Hematopoietic multipotent progenitor cell treated with erythropoietin and hydrocortisone succinate and interleukin-3 and kit ligand, for 4 days (in vitro differentiated cells): ENCODE results near the gene SEMA3A.
"Not testable (repeated sequence)": the region's sequence is repeated elsewhere in the genome, so short reads cannot be mapped to it uniquely, and the experiment has no call there.

Source experiments
- DNase-seq: peaks from one replicate; pipeline ENCODE4 v3.0.0-alpha.2; 2015

Gene SEMA3A

GRCh38 chr7:84150370-84150769, 44.2 kb downstream of the SEMA3A start:
- not testable (repeated sequence) for DNase-seq

- no peak for DNase-seq
These were observed 45.0 kb downstream of the SEMA3A start for GRCh38 chr7:84149573-84149972.

- DNase-seq: no peak
These were observed 48.7 kb downstream of the SEMA3A start for GRCh38 chr7:84145892-84146291.

DNA sequence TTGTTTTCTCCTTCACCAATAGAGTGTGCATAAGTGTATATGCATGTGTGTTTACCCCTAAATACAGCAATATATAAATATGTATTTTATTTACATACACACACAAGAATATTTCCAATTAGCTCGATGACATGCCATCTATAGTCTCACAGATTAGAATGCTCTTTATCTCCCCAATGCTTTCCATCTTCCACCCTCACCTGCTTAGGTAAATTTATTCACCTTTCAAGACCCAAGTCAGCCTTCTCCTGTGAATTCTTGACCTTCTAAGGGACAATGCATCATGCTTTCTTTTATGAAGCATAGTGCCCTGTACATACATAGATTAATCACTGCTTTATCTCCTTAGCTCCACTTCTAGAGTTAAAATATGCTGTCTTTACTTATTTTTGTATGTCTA, 49.7 kb downstream of the SEMA3A start:
- no peak for DNase-seq

- DNase-seq: peak; percentile 3
These were observed 50.1 kb downstream of the SEMA3A start for GRCh38 chr7:84144480-84144879.

DNA sequence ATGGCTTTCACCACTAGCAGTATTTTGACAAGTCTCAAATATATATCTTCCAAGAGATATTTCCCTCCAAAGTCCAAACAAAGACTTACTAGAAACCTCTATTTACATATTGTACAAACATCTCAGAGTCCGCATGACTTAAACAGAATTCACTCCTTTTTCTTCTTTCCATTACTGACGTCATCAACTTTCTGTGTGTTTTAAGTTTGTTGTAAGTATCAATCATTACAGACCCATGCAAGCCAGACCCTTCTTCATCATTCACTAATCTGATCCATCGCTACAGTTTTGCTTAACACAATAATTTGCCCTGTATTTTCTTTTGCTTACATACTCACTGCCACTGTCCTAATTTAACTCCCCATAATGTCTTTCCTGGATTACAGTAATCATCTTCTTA, 51.9 kb downstream of the SEMA3A start:
- DNase-seq: no peak

- no peak for DNase-seq
These were observed 54.4 kb downstream of the SEMA3A start for GRCh38 chr7:84139986-84140729.

DNA sequence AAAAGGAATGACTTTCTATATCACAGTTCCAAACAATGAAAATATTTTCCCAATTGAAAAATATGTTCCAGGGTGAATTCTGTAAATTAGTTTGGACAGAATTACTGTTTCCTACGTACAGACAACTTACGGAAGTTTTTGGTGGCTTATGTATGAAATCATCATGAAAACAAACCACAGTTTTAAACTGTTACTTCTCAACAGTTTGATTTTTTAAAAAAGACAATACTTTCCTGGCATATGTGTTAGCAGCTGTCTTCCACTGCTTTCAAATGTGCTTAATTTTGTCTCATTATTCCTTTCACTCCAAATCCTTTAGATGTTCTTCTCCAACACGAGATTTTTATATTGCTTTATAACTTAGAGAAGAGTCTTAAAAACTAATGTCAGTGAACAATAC, 56.2 kb downstream of the SEMA3A start:
- no peak for DNase-seq

DNA sequence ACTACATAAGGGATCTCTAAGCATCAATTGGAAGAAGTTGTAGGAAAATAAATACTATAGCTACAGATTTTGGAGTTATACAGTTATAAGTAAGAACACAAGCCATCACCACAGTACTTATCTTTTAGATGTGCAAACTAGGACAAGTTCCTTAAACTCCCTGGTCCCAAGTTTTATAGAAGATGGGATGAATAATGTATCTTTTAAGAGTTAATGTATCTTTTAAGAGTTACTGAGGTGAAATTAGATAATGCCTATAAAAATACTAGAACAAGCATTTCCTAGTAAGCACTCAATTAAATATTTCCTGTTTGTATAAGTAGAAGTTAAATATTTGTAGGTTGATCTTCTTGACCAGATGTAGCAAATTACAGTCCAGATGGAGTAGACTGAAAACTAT, 56.8 kb downstream of the SEMA3A start:
- no peak for DNase-seq

DNA sequence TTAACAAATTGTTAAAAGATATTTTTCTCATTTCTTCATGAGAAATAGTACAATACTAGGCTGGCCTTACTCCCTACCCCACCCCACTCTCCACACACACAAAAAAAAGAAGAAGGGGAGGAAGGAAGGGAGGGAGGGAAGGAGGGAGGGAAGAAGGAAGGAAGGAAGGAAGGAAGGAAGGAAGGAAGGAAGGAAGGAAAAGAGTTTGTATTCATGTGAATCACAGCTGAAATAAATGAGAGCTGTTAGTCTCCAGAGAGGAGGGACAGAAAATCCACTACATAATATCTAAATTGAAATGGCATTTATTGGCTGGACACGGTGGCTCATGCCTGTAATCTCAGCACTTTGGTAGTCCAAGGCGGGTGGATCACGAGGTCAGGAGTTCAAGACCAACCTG, 57.8 kb downstream of the SEMA3A start:
- DNase-seq: no peak

DNA sequence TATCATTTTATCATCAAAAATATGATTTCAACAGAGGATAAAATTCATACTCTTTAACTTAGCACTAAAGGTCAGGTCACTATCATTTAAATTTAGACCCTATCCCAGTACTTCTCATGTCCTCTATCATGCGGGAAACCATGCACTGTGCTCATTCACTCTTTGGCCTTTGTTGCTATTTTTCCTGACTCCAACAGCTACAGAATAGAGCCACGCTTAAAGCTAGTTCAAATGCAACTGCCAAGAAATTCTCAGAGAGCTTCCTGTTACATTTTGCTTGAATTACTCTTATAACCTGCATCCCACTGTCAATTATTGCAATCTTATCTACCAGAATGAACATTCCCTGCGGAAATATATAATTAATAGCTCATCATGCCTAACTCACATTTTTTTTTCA, 58.3 kb downstream of the SEMA3A start:
- DNase-seq: no peak

DNA sequence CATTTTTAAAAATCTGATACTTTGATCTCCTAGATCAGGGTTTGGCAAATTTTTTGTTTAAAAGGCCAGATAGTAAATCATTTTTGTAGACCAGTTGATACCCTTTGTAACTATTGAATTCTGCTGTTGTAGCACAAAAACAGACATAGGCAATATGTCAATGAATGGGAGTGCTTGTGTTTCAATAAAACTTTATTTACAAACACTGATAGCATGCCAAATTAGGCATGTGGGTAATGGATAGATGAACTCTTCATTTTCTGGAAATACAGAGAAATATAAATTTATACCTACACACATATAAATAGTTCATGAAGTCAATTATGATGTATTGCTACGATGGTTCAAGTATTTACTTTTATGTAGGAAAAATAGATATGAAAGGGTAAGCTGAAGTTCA, 60.4 kb downstream of the SEMA3A start:
- DNase-seq: no peak

DNA sequence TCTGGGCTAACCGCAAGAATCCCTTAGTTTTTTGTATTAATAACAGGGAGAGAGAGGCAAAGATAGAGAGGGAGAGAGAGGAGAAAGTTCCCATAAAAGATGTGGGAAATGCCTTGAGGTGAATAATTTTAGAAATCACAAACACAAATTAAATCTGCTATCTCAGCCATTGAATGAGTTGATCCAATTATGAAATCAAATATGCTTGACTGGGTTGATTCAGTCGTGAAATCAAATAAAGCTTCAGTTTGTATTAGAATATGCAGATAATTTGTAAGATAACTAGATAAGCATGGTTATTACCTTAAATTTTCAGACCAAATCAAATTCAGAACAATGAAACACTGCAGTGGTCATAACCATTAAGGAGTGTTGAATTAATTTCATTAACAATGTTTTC, 68.9 kb downstream of the SEMA3A start:
- DNase-seq: no peak

GRCh38 chr7:84123965-84124547, 70.5 kb downstream of the SEMA3A start:
- DNase-seq: no peak

- no peak for DNase-seq
These were observed 71.8 kb downstream of the SEMA3A start for GRCh38 chr7:84122582-84123360.

DNA sequence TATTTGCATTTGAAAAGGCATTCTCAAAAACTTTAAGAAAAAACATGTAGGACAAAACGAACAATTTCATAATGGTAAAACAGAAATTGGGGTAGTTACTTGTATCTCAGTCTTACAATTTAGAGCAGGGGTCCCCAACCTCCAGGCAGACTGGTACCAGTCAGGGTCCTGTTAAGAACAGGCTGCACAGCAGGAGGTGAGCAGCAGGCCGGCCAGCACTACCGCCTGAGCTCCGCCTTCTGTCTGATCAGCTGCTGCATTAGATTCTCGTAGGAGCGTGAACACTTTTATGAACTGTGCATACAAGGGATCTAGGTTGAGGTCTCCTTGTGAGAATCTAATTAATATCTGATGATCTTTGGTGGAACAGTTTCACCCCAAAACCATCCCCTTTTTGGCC, 77.3 kb downstream of the SEMA3A start:
- no peak for DNase-seq

DNA sequence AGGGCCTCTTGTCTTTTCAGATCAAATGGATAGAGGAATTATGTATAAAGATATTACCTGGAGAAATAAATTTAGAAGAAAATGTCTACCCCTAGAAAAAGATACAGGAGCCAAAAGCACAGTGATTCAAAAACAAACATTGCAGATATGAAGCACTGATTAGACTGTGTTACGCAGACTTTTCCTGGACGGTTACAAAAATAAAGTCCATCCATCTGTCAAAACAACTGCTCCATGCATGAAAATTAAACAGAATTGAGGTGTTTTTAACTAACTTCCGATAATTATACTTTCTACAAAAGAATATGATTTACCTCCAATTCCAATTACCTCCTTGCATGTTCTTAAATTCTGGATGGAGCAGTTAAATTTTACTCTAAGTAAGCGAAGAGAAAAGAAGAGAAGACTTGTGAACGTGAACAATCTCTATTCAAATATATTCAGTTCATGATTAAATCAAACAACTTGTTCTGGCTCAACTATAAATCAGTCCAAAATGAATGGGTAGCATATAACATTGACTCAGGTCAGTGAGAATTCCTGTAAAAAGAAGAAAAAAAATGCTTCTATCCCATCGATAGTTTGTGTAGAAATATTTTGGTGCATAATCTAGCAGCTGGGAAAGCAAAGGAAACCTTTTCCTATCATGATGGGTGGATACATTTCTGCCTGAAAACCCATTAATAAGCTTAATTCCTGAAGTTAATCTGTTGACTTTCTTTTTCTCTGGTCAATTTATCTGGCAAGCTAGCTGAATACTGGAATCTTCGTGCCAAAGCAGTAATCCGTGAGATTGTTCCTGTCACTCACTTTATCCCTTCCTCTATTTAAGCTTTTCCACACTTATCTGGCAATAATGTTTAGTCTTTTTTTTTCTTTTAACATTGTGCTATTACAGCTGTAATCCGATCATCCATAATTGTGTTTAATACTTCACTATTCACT, 80.4 kb downstream of the SEMA3A start:
- DNase-seq: no peak

DNA sequence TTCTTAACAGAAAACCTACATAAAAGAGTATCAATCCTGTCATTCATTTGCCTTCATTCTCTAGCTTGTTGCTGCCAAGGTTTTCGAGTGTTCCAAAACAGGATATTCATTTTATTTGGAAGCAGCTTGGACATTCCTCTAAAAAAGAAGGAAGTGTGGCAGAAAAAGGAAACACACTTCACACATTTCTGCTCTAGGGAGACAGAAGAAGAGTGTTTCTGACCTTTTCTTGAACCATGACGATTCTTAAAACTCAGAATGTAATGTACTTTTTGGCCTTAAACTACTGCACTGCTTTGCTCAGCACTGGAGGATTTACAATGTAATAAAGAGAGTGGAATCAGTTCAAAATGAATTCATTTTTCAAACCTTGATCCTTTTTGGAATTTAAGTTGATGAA, 81.3 kb downstream of the SEMA3A start:
- no peak for DNase-seq

DNA sequence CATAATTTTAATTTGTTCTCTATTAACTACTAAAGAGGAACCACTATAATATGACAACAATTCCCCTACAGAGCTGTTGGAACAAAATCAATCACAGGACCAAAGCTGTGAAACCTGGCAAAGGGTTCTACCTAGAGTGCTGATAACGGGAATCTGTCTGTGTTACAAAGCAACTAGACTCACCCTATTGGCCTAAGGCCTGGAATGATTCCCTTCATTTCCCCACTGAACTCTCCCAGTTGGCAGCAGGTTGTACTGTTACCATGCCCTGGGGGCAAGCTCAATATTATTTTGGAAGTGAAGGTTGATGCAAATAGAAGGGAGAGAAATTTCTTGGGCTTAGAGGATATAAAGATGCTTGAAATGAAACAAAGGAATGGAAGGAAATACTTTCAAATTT, 81.8 kb downstream of the SEMA3A start:
- DNase-seq: no peak

GRCh38 chr7:84111842-84112241, 82.7 kb downstream of the SEMA3A start:
- no peak for DNase-seq

DNA sequence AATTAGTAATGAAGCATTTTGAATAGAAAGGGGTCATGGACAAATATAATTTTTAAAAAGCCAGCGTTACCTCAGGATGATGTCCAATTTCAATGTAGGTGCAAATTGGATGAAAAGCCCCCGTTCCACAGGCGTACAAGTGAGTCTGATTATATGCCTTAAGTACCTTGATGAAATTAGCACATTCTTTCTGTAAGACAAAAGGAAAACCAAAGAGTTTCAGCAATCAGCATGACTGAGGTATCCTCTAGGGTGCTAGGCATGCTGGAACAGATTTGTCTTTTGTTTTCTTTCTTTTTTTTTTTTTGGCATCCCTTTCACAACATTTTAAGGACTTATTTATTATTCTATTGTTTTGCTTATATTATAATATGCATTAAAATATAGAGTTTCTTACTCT, 84.2 kb downstream of the SEMA3A start:
- DNase-seq: no peak

DNA sequence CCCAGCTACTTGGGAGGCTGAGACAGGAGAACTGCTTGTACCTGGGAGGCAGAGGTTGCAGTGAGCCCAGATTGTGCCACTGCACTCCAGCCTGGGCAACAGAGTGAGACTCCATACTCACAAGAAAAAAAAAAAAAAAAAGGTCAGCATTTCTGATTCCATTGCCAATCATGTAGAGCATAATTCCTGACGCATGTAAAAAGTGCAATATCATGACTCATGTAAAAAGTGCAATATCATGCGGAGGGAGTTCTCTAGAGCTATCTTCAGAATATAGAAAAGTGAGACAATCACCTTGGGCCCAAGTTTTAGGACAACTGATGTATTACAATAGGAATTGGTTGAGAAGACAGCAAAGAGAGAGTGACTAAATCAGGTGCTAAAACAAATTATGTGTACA, 85.8 kb downstream of the SEMA3A start:
- DNase-seq: no peak

- no peak for DNase-seq
These were observed 86.5 kb downstream of the SEMA3A start for GRCh38 chr7:84108119-84108518.
